Keratinocyte (primary cell): Measurements from ENCODE around the gene HNF4A.

Experiments used
- CTCF ChIP-seq, 3 experiments: IDR thresholded peaks in 1 of 3; conservative IDR thresholded peaks in 1 of 3; optimal IDR thresholded peaks in 1 of 3; 2 replicates in 2 of 3; 3 replicates in 1 of 3; pipeline versions ENCODE3 to v1.5.1; 2011; ENCODE audit warnings: low read length in 3 of 3, mild to moderate bottlenecking in 3 of 3, moderate library complexity in 2 of 3, control low read depth in 1 of 3, inconsistent platforms in 1 of 3; ENCODE audit not compliant: insufficient read depth in 2 of 3; ENCODE audit errors: extremely low read depth in 1 of 3
- EZH2 ChIP-seq: IDR thresholded peaks from one replicate; pipeline ENCODE4 v1.6.1; 2012; ENCODE audit warnings: inconsistent platforms, mild to moderate bottlenecking, low read length, moderate library complexity

GRCh38 chr20:44430270-44431065 lies 75.0 kb downstream of the HNF4A start:
- TF ChIP-seq CTCF (optimal IDR thresholded peaks at IDR 0.05 in 1 of 3, IDR thresholded peaks at IDR 0.05 in 1 of 3, conservative IDR thresholded peaks at IDR 0.05 in 1 of 3; ENCODE audit: extremely low read depth in 1 of 3, insufficient read depth in 2 of 3, low read length in 3 of 3) = no peak
- no peak for TF ChIP-seq EZH2
